ENCODE data around the gene PTPRU. TPM values are rescaled to one million over a fixed set of nuclear protein-coding genes. Genes with fewer than 3 reads are reported as not detected.

The PTPRU gene
- total RNA-seq, 6 experiments from 2014 or later, result 5.6 to 8.1 (median 7.0) TPM

DNA sequence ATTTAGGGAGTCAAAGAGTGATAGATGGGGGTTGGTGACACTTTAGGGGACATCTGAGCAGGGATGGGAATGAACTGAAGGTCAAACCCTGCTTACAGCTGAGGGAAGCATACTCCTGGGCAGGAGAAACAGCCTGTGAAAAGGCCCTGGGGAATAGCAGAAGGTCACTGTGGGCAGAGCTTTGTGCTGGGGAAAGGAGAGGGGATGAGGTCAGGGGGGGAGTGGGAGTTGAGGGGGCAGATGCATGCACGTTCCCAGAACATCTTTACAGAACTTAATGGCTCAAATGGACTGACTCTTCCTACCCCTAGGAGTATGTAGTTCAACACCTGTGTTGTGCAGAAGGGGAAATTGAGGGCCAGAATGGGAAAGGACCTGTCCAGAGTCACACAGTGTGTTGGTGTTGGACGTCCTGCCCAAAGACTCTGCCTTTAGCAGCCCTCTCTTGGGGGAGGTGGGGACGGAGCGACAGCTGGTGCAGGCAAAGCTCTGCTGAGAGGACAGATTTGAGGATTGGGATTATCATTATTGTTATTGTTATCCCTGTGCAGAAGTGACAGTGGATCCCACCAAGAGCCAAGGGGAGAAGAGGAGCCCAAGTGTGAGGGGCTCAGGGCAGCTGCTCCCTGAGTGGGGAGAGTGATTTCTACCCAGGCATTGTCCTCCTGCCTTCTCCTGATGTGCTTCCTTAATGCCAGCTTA, 116.5 kb downstream of the PTPRU start:
- H3K27ac Mint-ChIP-seq, result no peak overlapping the region
- no peaks in the 10 kb centered on the region for H3K36me3 Mint-ChIP-seq (ENCODE audit: low read depth)
- H3K4me1 Mint-ChIP-seq (ENCODE audit: low read depth), result no peaks in the 10 kb centered on the region
- H3K9me3 Mint-ChIP-seq, result no peaks in the 10 kb centered on the region
- H3K27me3 Mint-ChIP-seq (ENCODE audit: insufficient read depth), result peaks cover 11% of the 10 kb centered on the region
- no peak overlapping the region for H3K4me3 Mint-ChIP-seq
- TF ChIP-seq, protein P1, sequence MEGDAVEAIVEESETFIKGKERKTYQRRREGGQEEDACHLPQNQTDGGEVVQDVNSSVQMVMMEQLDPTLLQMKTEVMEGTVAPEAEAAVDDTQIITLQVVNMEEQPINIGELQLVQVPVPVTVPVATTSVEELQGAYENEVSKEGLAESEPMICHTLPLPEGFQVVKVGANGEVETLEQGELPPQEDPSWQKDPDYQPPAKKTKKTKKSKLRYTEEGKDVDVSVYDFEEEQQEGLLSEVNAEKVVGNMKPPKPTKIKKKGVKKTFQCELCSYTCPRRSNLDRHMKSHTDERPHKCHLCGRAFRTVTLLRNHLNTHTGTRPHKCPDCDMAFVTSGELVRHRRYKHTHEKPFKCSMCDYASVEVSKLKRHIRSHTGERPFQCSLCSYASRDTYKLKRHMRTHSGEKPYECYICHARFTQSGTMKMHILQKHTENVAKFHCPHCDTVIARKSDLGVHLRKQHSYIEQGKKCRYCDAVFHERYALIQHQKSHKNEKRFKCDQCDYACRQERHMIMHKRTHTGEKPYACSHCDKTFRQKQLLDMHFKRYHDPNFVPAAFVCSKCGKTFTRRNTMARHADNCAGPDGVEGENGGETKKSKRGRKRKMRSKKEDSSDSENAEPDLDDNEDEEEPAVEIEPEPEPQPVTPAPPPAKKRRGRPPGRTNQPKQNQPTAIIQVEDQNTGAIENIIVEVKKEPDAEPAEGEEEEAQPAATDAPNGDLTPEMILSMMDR (IDR thresholded peaks at IDR 0.05), result no peak
- DNase-seq, result no peak

DNA sequence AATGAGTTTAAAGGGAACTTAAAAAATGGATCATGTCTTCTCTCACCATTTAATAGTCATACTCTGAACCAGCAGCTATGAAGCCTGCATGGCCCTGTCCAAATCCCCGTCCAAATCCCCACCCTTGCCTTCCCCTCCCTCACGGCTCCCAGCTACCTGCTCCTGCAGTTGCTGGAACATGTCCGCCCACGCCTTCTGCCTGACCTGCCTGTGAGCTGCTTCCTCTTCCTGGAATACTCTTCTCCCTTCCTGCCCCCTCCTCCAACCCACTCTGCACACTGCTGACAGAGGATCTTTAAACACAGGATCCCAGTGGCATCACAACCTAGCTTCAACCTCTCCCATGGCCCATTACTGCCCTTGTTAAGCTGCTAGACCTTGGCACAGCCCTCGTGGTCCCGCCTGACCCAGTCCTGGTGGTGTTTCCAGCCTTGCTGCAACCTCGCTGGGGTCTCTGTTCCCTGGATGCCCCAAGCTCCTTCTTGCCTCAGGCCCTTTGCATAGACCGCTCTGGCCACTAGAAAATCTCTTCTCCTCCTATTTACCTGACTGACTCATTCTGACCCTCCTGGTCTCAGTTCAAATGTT, 118.3 kb downstream of the PTPRU start:
- peaks cover 22% of the 10 kb centered on the region for H3K27me3 Mint-ChIP-seq (ENCODE audit: insufficient read depth)
- no peak for DNase-seq
- H3K4me1 Mint-ChIP-seq (ENCODE audit: low read depth), result peaks cover 6% of the 10 kb centered on the region
- TF ChIP-seq, protein P1 (IDR thresholded peaks at IDR 0.05), result no peak
- no peaks in the 10 kb centered on the region for H3K9me3 Mint-ChIP-seq
- H3K4me3 Mint-ChIP-seq, result no peak overlapping the region
- no peak overlapping the region for H3K27ac Mint-ChIP-seq
- no peaks in the 10 kb centered on the region for H3K36me3 Mint-ChIP-seq (ENCODE audit: low read depth)

DNA sequence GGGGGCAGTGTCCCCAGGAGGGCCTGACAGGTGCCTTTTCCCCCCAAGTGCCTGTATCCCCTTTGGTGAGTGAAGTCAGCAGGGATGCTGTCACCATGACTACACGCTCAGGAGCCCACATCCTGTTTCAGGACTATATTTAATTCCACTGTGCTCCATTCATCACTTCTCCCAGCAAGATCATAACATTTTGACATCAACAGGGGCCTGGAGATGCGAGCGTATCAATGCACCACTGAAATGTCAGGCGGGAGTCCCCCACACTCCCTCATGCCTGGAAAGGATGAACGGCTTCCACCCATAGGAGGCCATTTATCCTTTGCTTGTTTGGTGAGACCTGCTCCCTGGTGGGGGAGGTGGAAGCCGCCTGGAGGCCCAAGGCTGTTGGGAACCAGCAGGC, 119.1 kb downstream of the PTPRU start:
- Mint-ChIP-seq H3K4me3 (no peak overlapping the region), H3K36me3 (ENCODE audit: low read depth) (no peaks in the 10 kb centered on the region), H3K27me3 (ENCODE audit: insufficient read depth) (peaks cover 25% of the 10 kb centered on the region), H3K4me1 (ENCODE audit: low read depth) (peaks cover 6% of the 10 kb centered on the region), H3K27ac (no peak overlapping the region), H3K9me3 (no peaks in the 10 kb centered on the region)
- DNase-seq, result no peak
- TF ChIP-seq, protein P1 (IDR thresholded peaks at IDR 0.05), result no peak

DNA sequence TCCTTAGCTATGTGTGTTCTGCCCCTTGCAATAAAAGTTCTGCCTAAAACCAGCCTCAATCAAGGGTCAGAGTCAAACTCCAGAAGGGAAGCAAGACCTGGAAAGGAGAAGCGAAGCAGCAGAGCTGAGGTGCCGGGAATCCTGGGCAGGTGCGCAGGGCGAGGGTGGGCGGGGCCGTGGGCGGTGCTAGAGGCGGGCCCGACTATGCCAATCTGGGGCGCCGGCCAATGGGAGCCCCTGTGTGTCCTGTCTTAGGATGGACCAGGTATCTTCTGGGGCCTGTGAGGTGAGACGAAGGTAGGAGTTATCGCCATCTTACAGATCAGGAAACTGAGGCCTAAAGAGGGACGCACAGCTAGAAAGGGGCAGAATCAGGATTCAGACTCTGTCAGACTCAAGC, 120.3 kb downstream of the PTPRU start:
- Mint-ChIP-seq H3K27ac (no peak overlapping the region), H3K9me3 (no peaks in the 10 kb centered on the region), H3K27me3 (ENCODE audit: insufficient read depth) (peaks cover 28% of the 10 kb centered on the region), H3K36me3 (ENCODE audit: low read depth) (no peaks in the 10 kb centered on the region), H3K4me1 (ENCODE audit: low read depth) (peaks cover 6% of the 10 kb centered on the region), H3K4me3 (no peak overlapping the region)
- TF ChIP-seq, protein P1 (IDR thresholded peaks at IDR 0.05), result no peak
- DNase-seq, result no peak

DNA sequence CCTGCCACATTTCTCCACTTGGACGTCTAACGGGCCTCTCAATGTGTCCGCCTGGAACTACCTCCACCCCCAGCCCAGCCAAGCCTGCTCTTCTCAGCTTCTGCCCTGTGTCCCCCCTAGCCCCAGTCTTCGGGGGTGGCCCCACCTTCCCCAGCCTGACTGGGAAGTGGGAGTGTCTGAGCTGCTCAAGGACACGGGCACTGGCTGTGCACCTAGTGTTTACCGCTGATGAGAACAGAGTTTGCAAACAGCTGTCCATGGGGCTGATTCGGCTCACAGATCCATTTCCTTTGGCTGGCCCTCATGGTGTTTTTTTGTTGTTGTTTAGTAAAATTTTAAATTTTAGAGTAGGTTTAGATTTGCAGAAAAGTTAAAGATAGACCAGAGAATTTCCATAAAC, 121.1 kb downstream of the PTPRU start:
- Mint-ChIP-seq H3K4me1 (ENCODE audit: low read depth) (peaks cover 6% of the 10 kb centered on the region), H3K36me3 (ENCODE audit: low read depth) (no peaks in the 10 kb centered on the region), H3K4me3 (no peak overlapping the region), H3K9me3 (no peaks in the 10 kb centered on the region), H3K27ac (no peak overlapping the region), H3K27me3 (ENCODE audit: insufficient read depth) (peaks cover 28% of the 10 kb centered on the region)
- no peak for DNase-seq
- TF ChIP-seq, protein P1 (IDR thresholded peaks at IDR 0.05), result no peak

Measured in HFFc6 (cell line).